ENCODE data around the gene ATP6AP1.

- no peak for TF ChIP-seq SUZ12 (IDR thresholded peaks at IDR 0.05)
- no peak for TF ChIP-seq FOXA1 (IDR thresholded peaks at IDR 0.05)
- no peak for TF ChIP-seq FOXK2 (IDR thresholded peaks at IDR 0.05)
- no peak for TF ChIP-seq SP1 (IDR thresholded peaks at IDR 0.05)
- TF ChIP-seq TARDBP (IDR thresholded peaks at IDR 0.05) = no peak
- TF ChIP-seq L3MBTL2 (conservative IDR thresholded peaks at IDR 0.05) = no peak
Observed at GRCh38 chrX:154408659-154409221, 19.7 kb upstream of the ATP6AP1 start.

All from HEK293T (cell line).